HepG2 (cell line): ENCODE results near the gene TUBG2. TPM values are rescaled to one million over a fixed set of nuclear protein-coding genes. Genes with fewer than 3 reads are reported as not detected.

Source experiments
- ATAC-seq: fragments of 200-7000 bp; cut with Tn5 transposase; 3 replicates; pipeline ENCODE4 v1.9.1; 2020; ENCODE audit warnings: mild to moderate bottlenecking, moderate library complexity
- BruUV-seq: library from RNA; stranded (reverse); fragments of 400-500 nt; replicated peaks from 2 replicates; lab custom pipeline; 2021; lab: Mats Ljungman, UMichigan
- CTCF ChIA-PET: fragments of 300-600 bp; formaldehyde crosslinking; extraction: SDS; loops from one replicate; lab custom pipeline; 2021; ENCODE audit warnings: low total read pairs, inconsistent platforms, low intra/inter-chr PET ratio; lab: Yijun Ruan, JAX
- POLR2A ChIA-PET: fragments of 350-600 bp; sonication (Branson Sonifier 250); formaldehyde crosslinking; loops from one replicate; lab custom pipeline; 2020; ENCODE audit warnings: antibody characterized with exemption, inconsistent platforms; lab: Yijun Ruan, JAX
- DNase-seq: peaks from one replicate; pipeline ENCODE4 v3.0.0-alpha.2; 2015; ENCODE audit warnings: low spot score
- FAIRE-seq: peaks from 3 replicates; lab custom pipeline; 2011; peaks lifted over from hg19 to GRCh38; lab: Jason Lieb, UNC
- H2AFZ ChIP-seq: one replicate; pipeline ENCODE4 v1.6.1; 2011; ENCODE audit warnings: low read length, inconsistent platforms
- H3K27ac ChIP-seq: fragments of 300-600 bp; 3 replicates; pipeline ENCODE4 v1.8.0; 2011; ENCODE audit warnings: mixed run types, mild to moderate bottlenecking, mixed read lengths, low read length, inconsistent platforms; ENCODE audit not compliant: insufficient read depth; ENCODE audit errors: extremely low read length
- H3K27me3 ChIP-seq, 2 experiments: fragments of 200-600 bp in 1 of 2; 2 replicates in 1 of 2; 3 replicates in 1 of 2; pipeline versions ENCODE4 v1.6.0 to v1.8.0; 2011; ENCODE audit warnings: low read length in 2 of 2, mild to moderate bottlenecking in 2 of 2, moderate library complexity in 2 of 2, inconsistent platforms in 1 of 2; ENCODE audit not compliant: insufficient read depth in 2 of 2, control insufficient read depth in 1 of 2
- H3K36me3 ChIP-seq, 2 experiments: fragments of 200-600 bp in 1 of 2; replicated peaks in 1 of 2; 2 replicates in 1 of 2; 3 replicates in 1 of 2; pipeline versions ENCODE4 v1.5.1 to v1.8.0; 2011; ENCODE audit warnings: low read length in 2 of 2, inconsistent platforms in 1 of 2; ENCODE audit not compliant: insufficient read depth in 2 of 2, control insufficient read depth in 1 of 2
- H3K4me1 ChIP-seq: 2 replicates; pipeline ENCODE4 v1.5.1; 2012; ENCODE audit warnings: low read length, inconsistent platforms; ENCODE audit not compliant: insufficient read depth
- H3K4me2 ChIP-seq: 2 replicates; pipeline ENCODE4 v1.6.0; 2011; ENCODE audit warnings: low read depth, low read length, inconsistent platforms
- H3K4me3 ChIP-seq, 3 experiments: fragments of 200-600 bp in 1 of 3; sonication (generic), shearing (Covaris generic) in 1 of 3; replicated peaks in 1 of 3; 2 replicates each; pipeline ENCODE4 v1.5.1; 2011 to 2016; ENCODE audit warnings: low read length in 3 of 3, inconsistent platforms in 2 of 3, low read depth in 2 of 3, mild to moderate bottlenecking in 2 of 3, control low read depth in 1 of 3, mixed read lengths in 1 of 3; ENCODE audit not compliant: insufficient read depth in 1 of 3
- H3K79me2 ChIP-seq: one replicate; pipeline ENCODE4 v1.6.1; 2011; ENCODE audit warnings: low read length, inconsistent platforms; ENCODE audit not compliant: insufficient read depth
- H3K9ac ChIP-seq: 2 replicates; pipeline ENCODE4 v1.6.0; 2011; ENCODE audit warnings: mild to moderate bottlenecking, low read depth, low read length, inconsistent platforms; ENCODE audit not compliant: insufficient read depth
- H3K9me3 ChIP-seq: 2 replicates; pipeline ENCODE4 v1.5.1; 2012; ENCODE audit warnings: mild to moderate bottlenecking, low read length
- H4K20me1 ChIP-seq: 2 replicates; pipeline ENCODE4 v1.6.0; 2011; ENCODE audit warnings: inconsistent platforms, mild to moderate bottlenecking, low read length, moderate library complexity; ENCODE audit not compliant: insufficient read depth
- ATF6 ChIP-seq: sonication (generic); formaldehyde crosslinking; conservative IDR thresholded peaks from 2 replicates; pipeline ENCODE4 v1.4.0; 2020; ENCODE audit warnings: missing genetic modification reagents
- MAX ChIP-seq: IDR thresholded peaks from 2 replicates; pipeline ENCODE4 v1.6.1; 2012; ENCODE audit warnings: inconsistent platforms
- MNT ChIP-seq: fragments of 450-650 bp; IDR thresholded peaks from 2 replicates; pipeline ENCODE4 v1.6.1; 2016
- RBFOX2 ChIP-seq: fragments of 200-400 bp; formaldehyde crosslinking; IDR thresholded peaks from 2 replicates; pipeline ENCODE4 v1.6.1; 2017; ENCODE audit warnings: low read depth, mild to moderate bottlenecking, low read length
- ZNF317 ChIP-seq: sonication (generic); formaldehyde crosslinking; IDR thresholded peaks from 2 replicates; pipeline ENCODE4 v1.5.0; 2020; ENCODE audit warnings: mild to moderate bottlenecking, missing genetic modification reagents
- WGBS: methylation state at CpG from one replicate; pipeline ENCODE4 v1.1.6; 2017; ENCODE audit warnings: low lambda C conversion rate; 5-methylcytosine and 5-hydroxymethylcytosine counted together
- in situ Hi-C: cut with HindIII; loops from 2 replicates; pipeline ENCODE4 v1.10.0; 2017; ENCODE audit warnings: low pct_unique_long_range_greater_than_20kb; ENCODE audit not compliant: extremely low pct_ligation_motif_present
- intact Hi-C: fragments of 100-400 bp; cut with micrococcal nuclease; formaldehyde crosslinking; loops from one replicate; pipeline ENCODE4 v1.10.0; 2022; ENCODE audit not compliant: unreplicated experiment
- polyA plus RNA-seq, 8 experiments: library from polyadenylated mRNA; depleted of rRNA in 3 of 8; stranded (reverse) in 7 of 8; unstranded in 1 of 8; fragments of >200 nt; fragmentation: Illumina TruSeq in 4 of 8; extraction: Trizol in 4 of 8; gene quantifications; 2 replicates each; pipeline versions ENCODE4 v1.2.1 to v1.2.3, GENCODE V29; 2011 to 2016; ENCODE audit warnings: low read depth in 4 of 8, missing spikeins in 1 of 8, mixed read lengths in 1 of 8; ENCODE audit not compliant: insufficient read depth in 1 of 8
- total RNA-seq, 5 experiments: library from RNA; depleted of rRNA; stranded (reverse); fragments of >200 nt; fragmentation: Illumina TruSeq; extraction: Trizol; gene quantifications; 2 replicates each; pipeline ENCODE4 v1.2.3, GENCODE V29; 2016; ENCODE audit warnings: low read depth in 1 of 5

The TUBG2 gene
- total and polyA plus RNA-seq, 2 of the 13 experiments (the other 11 are each of a cell fraction or from before 2014, with no cell fraction given), result 16.0 to 42.3 TPM

- H3K4me3 ChIP-seq, result no peak overlapping the region
- ChIA-PET CTCF (no interaction called here), POLR2A (no interaction called here)
- H3K27me3 ChIP-seq, result peaks cover 0 to 5% of the 10 kb centered on the region in 2 experiments; a peak in 3 of 5 replicates
- in situ Hi-C loops, result no loop called here
- H3K36me3 ChIP-seq, result no peaks in the 10 kb centered on the region
- FAIRE-seq, result no peak
- no peak overlapping the region for H3K27ac ChIP-seq
- no peaks in the 10 kb centered on the region for H4K20me1 ChIP-seq
- intact Hi-C loops, result loop anchor here (5.0 kb wide), 1 partner anchor 38 kb away; no protein-coding TSS in a partner anchor
- no peak overlapping the region for H3K4me2 ChIP-seq
- no peak for ATAC-seq
- 0 out of 2 replicates have a peak, but pooled peaks cover 5% of the 10 kb centered on the region for H3K9me3 ChIP-seq
- no peak overlapping the region for H2AFZ ChIP-seq
- no peak for DNase-seq
- TF ChIP-seq MAX, result peak; percentile 80
- TF ChIP-seq MNT, result peak; percentile 99
- TF ChIP-seq ZNF317 (CRISPR knock-in tag), result no peak
- no peak overlapping the region for H3K9ac ChIP-seq
- H3K79me2 ChIP-seq, result no peaks in the 10 kb centered on the region
- WGBS, result 4% methylated on average over 2 of the region's 2 CpGs
- peaks cover 42% of the 10 kb centered on the region for H3K4me1 ChIP-seq
- no TSS peak for BruUV-seq
Observed at GRCh38 chr17:42655528-42655927, 3.6 kb upstream of the TUBG2 start.

- TF ChIP-seq RBFOX2 (no peak), ATF6 (CRISPR knock-in tag) (no peak)
- 86% methylated on average over 9 of the region's 9 CpGs for WGBS
- Histone ChIP-seq H3K4me2 (no peak overlapping the region), H3K36me3 (peaks cover 4 to 13% of the 10 kb centered on the region in 2 experiments; a peak in 4 of 5 replicates), H3K27ac (no peak overlapping the region), H3K27me3 (peaks cover 0 to 5% of the 10 kb centered on the region in 2 experiments; a peak in 2 of 5 replicates), H3K4me3 (no peak overlapping the region), H4K20me1 (no peaks in the 10 kb centered on the region), H3K9me3 (0 out of 2 replicates have a peak, but pooled peaks cover 5% of the 10 kb centered on the region), H3K9ac (no peak overlapping the region), H2AFZ (no peak overlapping the region), H3K4me1 (peaks cover 35% of the 10 kb centered on the region), H3K79me2 (no peaks in the 10 kb centered on the region)
- ATAC-seq (no peak), FAIRE-seq (no peak), DNase-seq (no peak)
- in situ Hi-C loops, result no loop called here
- ChIA-PET POLR2A (interaction anchor here (1.6 to 4.5 kb wide), 5 partner anchors 11 to 93 kb away, joined by 11 to 65 read pairs (median 16); partner anchors contain the start of genes PLEKHH3, RETREG3 and TUBG1), CTCF (no interaction called here)
- intact Hi-C loops, result loop anchor here (5.0 kb wide), 1 partner anchor 41 kb away; no protein-coding TSS in a partner anchor
- no TSS peak for BruUV-seq
Observed at GRCh38 chr17:42657824-42658588, 1.1 kb upstream of the TUBG2 start.
